Activated CD4-positive, alpha-beta T cell treated with anti-CD3 and anti-CD28 coated beads, Interleukin-2, amount 50 U/mL, for 48 hours (primary cell): ENCODE data around the gene RGS18.
"Not testable (repeated sequence)": the region's sequence is repeated elsewhere in the genome, so short reads cannot be mapped to it uniquely, and the experiment has no call there.

Experiments used
- DNase-seq, 2 experiments: peaks; one replicate each; pipeline ENCODE4 v3.0.0-alpha.2; 2020

Gene RGS18

GRCh38 chr1:192167911-192168700, 9.8 kb downstream of the RGS18 start:
- no peak for DNase-seq

- no peak for DNase-seq
Observed at GRCh38 chr1:192168964-192169363, 10.7 kb downstream of the RGS18 start.

- no peak for DNase-seq
Observed at GRCh38 chr1:192170196-192170984, 12.1 kb downstream of the RGS18 start.

DNA sequence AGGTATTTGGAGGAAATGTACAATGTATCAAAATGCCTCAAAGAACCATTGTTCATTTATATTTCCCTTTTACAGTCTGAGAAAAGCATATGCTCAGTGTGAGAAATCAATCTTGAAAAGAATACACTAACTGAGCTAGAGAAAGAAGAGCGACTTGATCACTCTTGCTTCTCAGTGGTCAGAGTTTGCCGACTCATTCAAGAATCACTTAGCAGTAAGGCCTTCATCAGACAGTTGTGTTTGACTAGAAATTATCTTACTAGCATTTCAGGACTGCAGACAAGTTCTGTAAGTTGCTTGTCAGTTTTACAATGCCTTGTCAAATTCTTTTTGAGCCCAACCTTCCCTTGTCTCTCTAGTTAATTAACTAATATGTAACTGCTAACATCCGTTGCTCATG, 12.9 kb downstream of the RGS18 start:
- DNase-seq, result no peak

- DNase-seq, result no peak
Observed at GRCh38 chr1:192175971-192176370, 17.7 kb downstream of the RGS18 start.

DNA sequence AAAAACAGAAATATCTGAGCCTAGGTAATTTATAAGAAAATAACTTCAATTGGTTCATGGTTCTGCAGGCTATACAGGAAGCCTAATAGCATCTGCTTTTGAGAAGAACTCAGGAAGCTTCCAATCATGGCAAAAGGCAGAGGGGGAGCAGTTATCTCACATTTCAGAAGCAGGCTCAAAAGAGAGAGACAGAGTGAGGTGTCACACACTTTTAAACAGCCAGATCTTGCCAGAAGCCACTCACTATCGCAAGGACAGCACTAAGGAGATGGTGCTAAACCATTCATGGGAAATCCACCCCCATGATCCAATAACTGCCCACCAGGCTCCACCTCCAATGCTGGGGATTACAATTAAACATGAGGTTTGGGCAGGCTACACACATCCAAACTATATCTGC, 25.5 kb downstream of the RGS18 start:
- DNase-seq, result no peak

GRCh38 chr1:192186197-192186596, 27.9 kb downstream of the RGS18 start:
- no peak for DNase-seq

DNA sequence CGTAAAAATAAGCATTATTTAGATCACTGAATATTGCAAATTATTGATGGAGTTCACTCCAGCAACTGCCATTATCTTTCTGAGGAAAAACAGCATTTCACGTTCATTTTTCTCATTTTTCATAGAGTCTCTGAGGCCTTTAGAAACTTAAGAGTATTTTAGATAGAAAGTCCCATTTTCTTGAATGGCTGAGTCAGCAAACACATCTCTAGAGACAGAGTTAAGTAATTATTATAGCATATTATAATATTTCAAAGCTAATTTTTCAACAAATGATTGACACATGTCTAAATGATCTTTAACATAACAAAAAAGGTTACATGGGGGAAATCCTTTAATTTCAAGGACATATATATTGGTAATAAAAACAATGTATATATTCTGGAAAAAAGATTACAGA, 31.8 kb downstream of the RGS18 start:
- no peak for DNase-seq

DNA sequence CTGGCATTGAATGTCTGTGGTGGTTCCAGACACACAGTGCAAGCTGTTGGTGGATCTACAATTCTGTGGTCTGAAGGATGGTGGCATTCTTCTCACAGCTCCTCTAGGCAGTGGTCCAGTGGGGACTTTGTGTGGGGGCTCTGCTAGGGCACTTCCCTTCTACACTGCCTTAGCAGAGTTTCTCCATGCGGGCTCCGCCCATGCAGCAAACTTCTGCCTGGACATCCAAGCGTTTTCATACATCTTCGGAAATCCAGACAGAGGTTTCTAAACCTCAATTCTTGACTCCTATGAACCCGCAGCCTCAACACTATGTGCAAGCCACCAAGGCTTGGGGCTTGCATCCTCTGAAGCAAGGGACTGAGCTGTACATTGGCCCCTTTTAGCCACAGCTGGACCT, 43.0 kb downstream of the RGS18 start:
- DNase-seq, result no peak

DNA sequence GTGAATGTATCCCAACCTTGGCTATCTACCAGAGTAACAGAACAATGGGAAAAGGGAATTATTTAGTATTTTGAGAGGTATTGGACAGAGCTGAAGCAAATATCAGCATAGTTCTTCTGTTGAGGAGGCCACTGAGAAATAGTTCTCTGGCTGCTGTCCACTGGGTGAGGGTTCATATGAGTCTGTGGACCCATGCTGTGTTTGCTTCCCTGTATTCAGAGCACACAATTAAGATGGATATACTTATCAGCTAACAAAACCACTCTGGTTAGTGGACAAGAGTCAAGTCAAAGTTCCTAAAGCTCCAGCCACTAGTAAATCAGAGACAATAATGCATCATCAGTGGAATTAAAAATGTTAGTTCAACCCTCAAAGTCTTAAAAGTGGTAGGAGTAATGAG, 66.1 kb downstream of the RGS18 start:
- no peak for DNase-seq

DNA sequence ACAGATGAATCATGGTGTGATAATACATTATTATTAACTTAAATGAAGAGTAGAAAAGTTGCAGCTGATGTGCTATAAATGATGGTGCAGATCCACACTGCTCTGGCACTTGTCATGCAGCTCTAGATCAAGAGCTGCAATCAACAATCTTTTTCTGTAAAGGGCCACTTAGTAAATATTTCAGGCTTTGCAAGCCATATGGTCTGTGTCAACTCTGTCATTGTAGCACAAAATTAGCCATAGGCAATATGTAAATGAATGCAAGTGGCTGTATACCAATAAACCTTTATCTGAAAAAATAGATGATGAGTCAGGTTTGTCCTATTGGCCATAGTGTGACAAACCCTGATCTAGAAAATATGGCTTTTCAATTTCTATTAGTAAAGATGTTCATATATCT, 66.6 kb downstream of the RGS18 start:
- no peak for DNase-seq

DNA sequence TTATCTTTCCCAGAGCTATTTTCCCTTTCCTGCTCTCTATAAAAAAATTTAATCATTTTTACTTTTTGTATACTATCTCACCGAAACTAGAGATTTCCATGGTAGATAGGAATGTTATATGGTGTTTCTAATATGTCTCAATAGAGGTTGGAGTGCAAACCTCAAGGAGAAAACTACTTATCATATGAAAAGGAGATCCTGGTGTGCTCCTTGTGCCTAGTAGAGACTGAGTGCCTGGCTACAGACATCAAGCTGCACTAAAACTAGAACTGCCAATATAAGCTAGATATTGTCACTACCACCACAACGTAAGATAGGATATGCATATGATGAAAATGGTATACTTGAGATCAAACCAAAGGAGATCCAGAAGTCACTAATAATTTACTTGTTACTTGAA, 67.0 kb downstream of the RGS18 start:
- no peak for DNase-seq

DNA sequence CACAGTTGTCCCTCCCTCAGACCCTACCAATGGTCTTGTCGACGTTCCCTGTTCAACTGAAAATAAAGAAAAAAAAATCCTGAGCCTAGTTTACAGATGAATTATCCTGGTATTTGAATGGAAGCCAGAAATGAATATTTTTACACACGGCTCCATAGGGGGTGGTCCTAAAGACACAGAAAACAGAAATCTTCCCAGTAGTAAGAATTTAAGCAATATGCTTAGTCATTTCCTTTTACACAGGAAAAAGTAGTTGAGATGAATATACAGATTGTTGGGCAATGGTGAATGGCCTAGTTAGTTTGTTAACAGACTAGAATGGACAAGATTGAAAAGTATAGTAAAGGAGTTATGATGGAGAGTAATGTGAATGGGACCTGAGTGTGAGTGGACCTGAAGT, 67.4 kb downstream of the RGS18 start:
- no peak for DNase-seq

GRCh38 chr1:192227330-192227729, 69.1 kb downstream of the RGS18 start:
- no peak for DNase-seq

DNA sequence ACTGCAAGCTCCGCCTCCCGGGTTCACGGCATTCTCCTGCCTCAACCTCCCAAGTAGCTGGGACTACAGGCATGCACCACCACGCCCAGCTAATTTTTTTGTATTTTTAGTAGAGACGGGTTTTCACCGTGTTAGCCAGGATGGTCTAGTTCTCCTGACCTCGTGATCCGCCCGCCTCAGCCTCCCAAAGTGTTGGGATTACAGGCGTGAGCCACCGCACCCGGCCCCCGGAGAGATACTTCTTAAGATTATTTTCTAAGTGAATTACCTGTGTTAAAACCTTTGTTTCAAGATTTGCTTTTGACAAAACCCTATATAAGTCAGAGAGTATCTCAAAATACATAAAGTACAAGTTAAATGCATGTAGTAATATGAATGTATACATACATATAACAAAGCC, 69.7 kb downstream of the RGS18 start:
- not testable (repeated sequence) for DNase-seq

- no peak for DNase-seq
Observed at GRCh38 chr1:192232817-192233417, 74.7 kb downstream of the RGS18 start.

DNA sequence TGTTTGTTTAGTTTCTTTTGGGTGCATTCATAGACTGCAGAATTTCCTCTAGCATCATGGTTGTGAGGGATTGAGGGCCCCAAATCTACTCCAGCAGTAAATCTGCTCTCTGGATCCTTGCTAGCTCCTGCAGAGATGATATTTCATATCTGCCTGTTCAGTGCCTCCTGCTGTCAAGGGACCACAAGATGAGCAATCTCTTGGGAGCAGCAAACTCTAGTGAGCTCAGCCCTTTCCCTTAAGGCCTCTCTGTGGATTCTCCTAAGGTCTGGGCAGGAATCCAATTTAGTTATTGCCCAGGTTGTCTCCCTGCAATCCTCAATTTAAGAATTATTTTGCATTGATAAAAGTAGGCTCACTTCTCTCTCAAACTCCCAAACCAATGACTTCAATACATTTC, 76.9 kb downstream of the RGS18 start:
- no peak for DNase-seq
